ENCODE data around the gene MYH10. TPM values are rescaled to one million over a fixed set of nuclear protein-coding genes. Genes with fewer than 3 reads are reported as not detected.

MYH10 gene
- total and polyA plus RNA-seq, 5 experiments from 2014 or later: 0.56 to 3.1 (median 1.7) TPM

DNA sequence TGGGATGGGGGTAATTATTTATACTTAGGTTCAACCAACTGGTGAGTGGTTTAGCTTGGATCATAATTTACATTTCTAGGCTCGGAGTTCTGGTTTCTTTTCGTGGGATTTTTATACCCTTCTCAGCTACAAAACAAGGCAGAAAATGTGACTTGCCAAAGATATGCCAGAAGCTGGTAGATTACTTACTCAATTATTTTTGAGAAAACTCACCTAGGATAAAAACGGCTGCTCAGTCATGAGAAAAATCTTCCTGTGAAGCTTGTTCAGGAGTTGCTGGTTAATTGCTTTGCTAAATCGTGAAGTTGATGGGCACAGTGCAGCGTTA lies 193.7 kb downstream of the MYH10 start:
- Mint-ChIP-seq H3K4me3 (peak overlapping the region; percentile 90 to 100 (median 96)), H3K27ac (peak overlapping the region; percentile 83 to 100 (median 98)), H3K36me3 (peaks cover 0 to 27% (median 3%) of the 10 kb centered on the region in 3 donors), H3K4me1 (peaks cover 20 to 56% (median 46%) of the 10 kb centered on the region in 4 donors), H3K9me3 (no peaks in the 10 kb centered on the region), H3K27me3 (no peaks in the 10 kb centered on the region)
- POLR2A ChIA-PET: interaction anchor here (0.7 to 1.7 kb wide), 4 partner anchors 53 to 310 kb away, joined by 3 to 7 read pairs (median 4); partner anchors contain the start of gene SLC25A35
- DNase-seq: no peak
- ATAC-seq: no peak

DNA sequence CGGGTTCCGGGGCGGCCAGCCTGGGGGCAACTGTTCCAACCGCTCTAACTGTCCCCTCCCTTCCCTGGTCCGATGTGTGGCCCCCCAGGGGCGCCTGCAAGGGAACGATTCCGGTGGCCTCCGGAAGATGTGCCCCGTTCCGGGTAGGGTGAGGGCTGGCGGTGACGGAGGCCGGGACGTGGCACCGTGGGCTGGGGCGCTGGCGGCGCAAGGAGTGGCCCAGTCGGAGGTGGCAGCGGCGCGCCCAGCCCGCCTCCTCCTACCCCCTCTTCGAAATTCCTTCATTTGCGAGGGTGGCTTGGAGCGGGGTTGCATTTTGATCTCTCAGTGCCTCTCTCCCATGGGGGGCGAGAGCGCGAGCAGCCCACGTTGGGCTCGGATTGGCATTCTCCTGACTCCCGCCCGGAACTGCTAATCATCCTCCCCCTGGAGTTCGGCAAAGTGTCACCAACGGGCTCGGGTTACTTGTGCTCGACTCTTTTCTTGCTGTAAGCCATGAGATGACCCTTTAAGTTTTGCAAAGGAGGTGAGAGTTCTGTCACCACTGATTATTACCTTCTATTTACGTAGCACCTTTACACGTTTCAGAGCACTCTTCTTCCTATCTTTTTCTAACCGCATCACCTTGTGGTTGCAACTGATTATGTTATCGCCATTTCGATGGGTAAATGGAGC lies 194.2 kb downstream of the MYH10 start:
- Mint-ChIP-seq H3K4me3 (peak overlapping the region; percentile 90 to 100 (median 96)), H3K4me1 (peaks cover 16 to 51% (median 41%) of the 10 kb centered on the region in 4 donors), H3K27me3 (no peaks in the 10 kb centered on the region), H3K9me3 (no peaks in the 10 kb centered on the region), H3K36me3 (peaks cover 0 to 26% (median 3%) of the 10 kb centered on the region in 3 donors), H3K27ac (peak overlapping the region; percentile 83 to 100 (median 98))
- ATAC-seq: peak; percentile 55 to 63
- POLR2A ChIA-PET: interaction anchor here (0.7 to 1.7 kb wide), 9 partner anchors 49 to 463 kb away, joined by 3 to 11 read pairs (median 4); partner anchors contain the start of genes RPL26 and SLC25A35
- peak in 8 of 10 donors; percentile 41 to 83 (median 56) for DNase-seq

GRCh38 chr17:8435245-8436168 lies 195.0 kb downstream of the MYH10 start, which contains the start of gene NDEL1:
TSS of gene NDEL1 (plus strand) at chr17:8435884. CDS start at chr17:8444272, 8,388 bp downstream.
- no peaks in the 10 kb centered on the region for H3K27me3 Mint-ChIP-seq
- DNase-seq: peak; percentile 94 to 99 (median 99)
- POLR2A ChIA-PET: interaction anchor here (0.7 to 1.5 kb wide), 6 partner anchors 49 to 785 kb away, joined by 3 to 11 read pairs (median 4); partner anchors contain the start of genes ATP1B2 and RPL26
- no peaks in the 10 kb centered on the region for H3K9me3 Mint-ChIP-seq
- H3K4me3 Mint-ChIP-seq: peak within 1 kb of the TSS; percentile 92 to 100 (median 96)
- H3K27ac Mint-ChIP-seq: peak within 1 kb of the TSS; percentile 83 to 100 (median 98)
- ATAC-seq: peak; percentile 94 to 95
- H3K4me1 Mint-ChIP-seq: peaks cover 11 to 44% (median 33%) of the 10 kb centered on the region in 4 donors
- H3K36me3 Mint-ChIP-seq: peaks cover 0 to 20% (median 3%) of the 10 kb centered on the region in 3 donors

DNA sequence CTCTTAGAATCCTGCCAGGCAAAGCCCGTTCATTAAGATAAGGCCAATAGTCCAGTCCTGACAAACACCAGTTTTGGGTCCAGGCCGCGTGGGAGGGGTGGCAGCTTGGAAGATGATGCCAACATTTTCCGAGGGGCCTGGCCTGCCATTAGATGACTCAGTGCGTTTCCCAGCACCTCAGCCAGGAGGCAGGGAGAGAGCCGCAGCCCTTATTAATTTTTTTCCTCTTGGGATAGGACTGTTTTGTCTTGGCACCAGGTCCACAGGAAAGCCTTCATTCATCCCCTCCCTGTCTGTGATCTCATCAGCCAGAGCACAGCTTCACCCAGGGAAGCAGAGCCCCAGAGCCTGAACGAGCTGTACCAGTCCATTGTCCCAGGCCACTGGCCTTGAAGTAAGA lies 199.6 kb downstream of the MYH10 start:
- DNase-seq (no peak), ATAC-seq (no peak)
- Mint-ChIP-seq H3K9me3 (no peaks in the 10 kb centered on the region), H3K27me3 (peaks cover 0 to 3% (median 2%) of the 10 kb centered on the region in 5 donors), H3K36me3 (no peaks in the 10 kb centered on the region), H3K27ac (no peak overlapping the region), H3K4me1 (peaks cover 0 to 7% (median 2%) of the 10 kb centered on the region in 4 donors), H3K4me3 (no peak overlapping the region)
- POLR2A ChIA-PET: interaction anchor here (0.6 kb wide), 1 partner anchor 467 kb away, joined by 3 read pairs; no protein-coding TSS in a partner anchor

DNA sequence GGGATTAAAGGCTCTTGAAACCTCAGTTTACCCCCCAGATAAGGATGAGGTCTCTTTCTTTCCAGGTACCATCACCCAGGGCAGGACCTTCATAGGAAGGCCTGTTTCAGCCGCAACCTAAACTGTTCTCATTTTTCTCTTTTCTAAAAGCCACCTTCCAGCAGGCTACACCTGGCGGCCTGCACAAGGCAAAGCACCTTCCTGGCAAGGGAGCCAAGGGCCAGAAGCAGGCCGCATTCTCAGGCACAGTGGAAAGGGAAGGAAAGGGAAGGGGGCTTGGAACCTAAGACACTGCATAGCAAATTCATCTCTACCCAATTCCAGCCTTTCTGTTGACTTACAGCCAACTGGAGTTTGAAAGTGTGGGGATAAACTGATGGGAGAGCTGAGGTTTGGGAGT lies 203.7 kb downstream of the MYH10 start:
- no peak overlapping the region for H3K27ac Mint-ChIP-seq
- H3K36me3 Mint-ChIP-seq: no peaks in the 10 kb centered on the region
- peaks cover 3 to 17% (median 10%) of the 10 kb centered on the region in 5 donors for H3K27me3 Mint-ChIP-seq
- peaks cover 0 to 1% (median 0%) of the 10 kb centered on the region in 4 donors for H3K4me1 Mint-ChIP-seq
- ATAC-seq: no peak
- no peak overlapping the region for H3K4me3 Mint-ChIP-seq
- DNase-seq: no peak
- H3K9me3 Mint-ChIP-seq: peaks cover 0 to 2% (median 0%) of the 10 kb centered on the region in 9 donors
- POLR2A ChIA-PET: no interaction called here

DNA sequence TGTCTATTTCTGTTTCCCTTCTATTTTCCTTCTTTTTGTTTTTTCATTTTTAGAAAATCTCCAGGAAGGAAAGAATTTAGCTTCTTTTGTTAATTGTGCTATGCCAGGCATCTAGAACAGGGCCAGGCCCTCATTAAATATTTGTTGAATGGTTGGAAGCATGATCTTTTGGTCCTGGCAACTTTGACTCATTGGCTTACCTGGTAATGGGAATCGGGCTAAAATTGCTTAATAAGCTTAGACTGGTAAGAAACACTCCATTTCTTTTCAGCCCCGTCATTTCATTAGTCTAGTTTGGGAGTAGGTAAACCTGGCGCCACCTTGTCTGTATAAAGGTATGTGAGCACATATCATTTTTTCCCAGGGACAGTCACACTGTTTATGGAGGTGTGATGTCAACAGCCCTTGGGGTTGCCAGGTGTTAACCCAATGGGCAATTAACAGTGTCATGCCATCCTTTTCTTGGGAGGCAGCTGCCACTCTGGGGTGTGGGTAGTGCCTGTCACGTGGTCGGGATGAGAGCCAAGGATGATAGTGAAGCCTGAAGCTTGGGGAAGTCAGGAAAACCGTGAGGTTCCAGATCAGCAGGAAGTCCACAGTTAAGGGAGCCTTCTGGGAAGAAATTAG lies 204.3 kb downstream of the MYH10 start:
- ATAC-seq: no peak
- peaks cover 0 to 1% (median 0%) of the 10 kb centered on the region in 4 donors for H3K4me1 Mint-ChIP-seq
- peaks cover 0 to 2% (median 0%) of the 10 kb centered on the region in 9 donors for H3K9me3 Mint-ChIP-seq
- no peaks in the 10 kb centered on the region for H3K36me3 Mint-ChIP-seq
- POLR2A ChIA-PET: no interaction called here
- no peak overlapping the region for H3K27ac Mint-ChIP-seq
- peaks cover 6 to 23% (median 10%) of the 10 kb centered on the region in 5 donors for H3K27me3 Mint-ChIP-seq
- DNase-seq: no peak
- H3K4me3 Mint-ChIP-seq: no peak overlapping the region

Other genes with a start within 250 kb of the MYH10 start
- gene RPL26, start 247.5 kb downstream of the MYH10 start, total RNA-seq: 1,000 to 10,000 TPM; 2,896 to 2,977 TPM
- 1,000 to 10,000 TPM; 1,685 to 2,097 (median 2,039) TPM for gene RPL26, start 247.5 kb downstream of the MYH10 start, polyA plus RNA-seq
- under 1 TPM; 0.18 to 0.19 TPM for gene RNF222, start 232.9 kb downstream of the MYH10 start, total RNA-seq
- under 1 TPM in 2 of 3 donors, not detected in 1; 0.15 to 0.19 TPM for gene RNF222, start 232.9 kb downstream of the MYH10 start, polyA plus RNA-seq
- gene NDEL1, start 194.8 kb downstream of the MYH10 start, total RNA-seq: 100 to 1,000 TPM in 1 of 2 experiments, 10 to 100 TPM in 1; 99.8 to 113 TPM
- gene NDEL1, start 194.8 kb downstream of the MYH10 start, polyA plus RNA-seq: 10 to 100 TPM; 40.3 to 56.8 (median 47.8) TPM
- gene CCDC42, start 114.1 kb upstream of the MYH10 start, total RNA-seq: under 1 TPM; 0.44 to 0.66 TPM
- not detected for gene CCDC42, start 114.1 kb upstream of the MYH10 start, polyA plus RNA-seq
- not detected for gene SPDYE4, start 127.8 kb upstream of the MYH10 start, total RNA-seq
- not detected for gene SPDYE4, start 127.8 kb upstream of the MYH10 start, polyA plus RNA-seq
- under 1 TPM in 1 of 2 experiments, not detected in 1; 0.26 TPM for gene MFSD6L, start 168.6 kb upstream of the MYH10 start, total RNA-seq
- not detected for gene MFSD6L, start 168.6 kb upstream of the MYH10 start, polyA plus RNA-seq
- gene PIK3R6, start 236.9 kb upstream of the MYH10 start, total RNA-seq: under 1 TPM; 0.42 to 0.44 TPM
- under 1 TPM in 1 of 3 donors, not detected in 2; 0.47 TPM for gene PIK3R6, start 236.9 kb upstream of the MYH10 start, polyA plus RNA-seq

Measured in naive thymus-derived CD8-positive, alpha-beta T cell (primary cell).